ENCODE data around the gene SV2B. TPM values are rescaled to one million over a fixed set of nuclear protein-coding genes. Genes with fewer than 3 reads are reported as not detected.

The SV2B gene
- total and polyA plus RNA-seq, 2 experiments from 2014 or later: 0.06 to 0.76 TPM

GRCh38 chr15:91278951-91279350 is 178.9 kb downstream of the SV2B start:
- Mint-ChIP-seq H3K4me3 (no peak overlapping the region), H3K4me1 (no peaks in the 10 kb centered on the region), H3K36me3 (ENCODE audit: low read depth) (no peaks in the 10 kb centered on the region), H3K9me3 (peaks cover 12% of the 10 kb centered on the region; the same call in 2 of the 3 replicates), H3K27ac (no peak overlapping the region), H3K27me3 (ENCODE audit: insufficient read depth, low read depth, poor library complexity) (no peaks in the 10 kb centered on the region)
- no peak for DNase-seq (ENCODE audit: low spot score)
- H3K4me3 ChIP-seq: no peak overlapping the region
- no peaks in the 10 kb centered on the region for H3K9me2 ChIP-seq (ENCODE audit: insufficient read depth)
- no peak overlapping the region for H3K4me2 ChIP-seq
- H3K27ac ChIP-seq (ENCODE audit: low read depth): no peak overlapping the region
- H2AFZ ChIP-seq: no peak overlapping the region
- H3K4me1 ChIP-seq (ENCODE audit: insufficient read depth): no peaks in the 10 kb centered on the region
- H3K36me3 ChIP-seq (ENCODE audit: insufficient read depth): no peaks in the 10 kb centered on the region
- no peaks in the 10 kb centered on the region for H3K79me2 ChIP-seq (replicated peaks; ENCODE audit: insufficient read depth)
- ATAC-seq: no peak
- no peaks in the 10 kb centered on the region for H3K27me3 ChIP-seq (ENCODE audit: insufficient read depth)
- TF ChIP-seq ZNF331 (CRISPR knock-in tag; IDR thresholded peaks at IDR 0.05; ENCODE audit: low read depth): no peak
- TF ChIP-seq JUNB (IDR thresholded peaks at IDR 0.05; ENCODE audit: unreplicated experiment): no peak
- no peak for TF ChIP-seq ETS1 (IDR thresholded peaks at IDR 0.05)
- TF ChIP-seq EZH2phosphoT487 (IDR thresholded peaks at IDR 0.05; ENCODE audit: unreplicated experiment): no peak
- TF ChIP-seq REST (IDR thresholded peaks at IDR 0.05; ENCODE audit: unreplicated experiment): no peak
- TF ChIP-seq EZH2 (IDR thresholded peaks at IDR 0.05; ENCODE audit: low read depth, unreplicated experiment): no peak
- TF ChIP-seq CTCF (conservative IDR thresholded peaks at IDR 0.05; ENCODE audit: low read depth in 2 of 2): no peak
- TF ChIP-seq STAT1 (IDR thresholded peaks at IDR 0.05; ENCODE audit: unreplicated experiment): no peak
- TF ChIP-seq CREB1 (CRISPR knock-in tag; IDR thresholded peaks at IDR 0.05; ENCODE audit: low read depth): no peak
- no peak for TF ChIP-seq ZNF462 (CRISPR knock-in tag; IDR thresholded peaks at IDR 0.05)
- no peak for TF ChIP-seq NANOG (IDR thresholded peaks at IDR 0.05; ENCODE audit: borderline replicate concordance)
- TF ChIP-seq POLR2AphosphoS5 (IDR thresholded peaks at IDR 0.05; ENCODE audit: low read depth): no peak
- no peak for TF ChIP-seq ZNF114 (CRISPR knock-in tag; IDR thresholded peaks at IDR 0.05)
- H3F3A ChIP-seq (replicated peaks; ENCODE audit: low read depth): no peaks in the 10 kb centered on the region
- no peaks in the 10 kb centered on the region for H4K20me1 ChIP-seq (replicated peaks; ENCODE audit: insufficient read depth)
